T-helper 17 cell (primary cell): ENCODE measurements around the gene FGF1. TPM values are rescaled to one million over a fixed set of nuclear protein-coding genes. Genes with fewer than 3 reads are reported as not detected.

Source experiments
- ATAC-seq: fragments of 150-1000 bp; cut with Tn5 transposase; 2 replicates; pipeline ENCODE4 v1.10.0; 2021; ENCODE audit warnings: mild to moderate bottlenecking, moderate library complexity
- DNase-seq, 3 donors: peaks; one replicate each; pipeline versions ENCODE4 v3.0.0 to v3.0.0-alpha.2; 2020 to 2021
- H3K9me3 ChIP-seq: one replicate; pipeline ENCODE4 v1.7.0; 2013; ENCODE audit warnings: low read length, mild to moderate bottlenecking; ENCODE audit not compliant: control insufficient read depth, poor library complexity, severe bottlenecking
- H3K27ac Mint-ChIP-seq: one replicate; pipeline ENCODE4 v1.8.0; 2022; ENCODE audit warnings: mild to moderate bottlenecking, moderate library complexity, mixed read lengths
- H3K27me3 Mint-ChIP-seq: one replicate; pipeline ENCODE4 v1.8.0; 2022; ENCODE audit warnings: mixed read lengths
- H3K36me3 Mint-ChIP-seq: one replicate; pipeline ENCODE4 v1.8.0; 2022; ENCODE audit warnings: low read depth, mixed read lengths
- H3K4me1 Mint-ChIP-seq: one replicate; pipeline ENCODE4 v1.8.0; 2022; ENCODE audit warnings: mild to moderate bottlenecking, mixed read lengths
- H3K4me3 Mint-ChIP-seq: one replicate; pipeline ENCODE4 v1.8.0; 2022; ENCODE audit warnings: mild to moderate bottlenecking, moderate library complexity, mixed read lengths
- total RNA-seq, 4 donors: library from RNA in 2 of 4; stranded (reverse) in 2 of 4; gene quantifications; one replicate each; pipeline ENCODE4 v1.2.3 and lab custom pipeline; 2022 to 2026

FGF1 gene
- total RNA-seq, 2 donors from 2014 or later: not detected

DNA sequence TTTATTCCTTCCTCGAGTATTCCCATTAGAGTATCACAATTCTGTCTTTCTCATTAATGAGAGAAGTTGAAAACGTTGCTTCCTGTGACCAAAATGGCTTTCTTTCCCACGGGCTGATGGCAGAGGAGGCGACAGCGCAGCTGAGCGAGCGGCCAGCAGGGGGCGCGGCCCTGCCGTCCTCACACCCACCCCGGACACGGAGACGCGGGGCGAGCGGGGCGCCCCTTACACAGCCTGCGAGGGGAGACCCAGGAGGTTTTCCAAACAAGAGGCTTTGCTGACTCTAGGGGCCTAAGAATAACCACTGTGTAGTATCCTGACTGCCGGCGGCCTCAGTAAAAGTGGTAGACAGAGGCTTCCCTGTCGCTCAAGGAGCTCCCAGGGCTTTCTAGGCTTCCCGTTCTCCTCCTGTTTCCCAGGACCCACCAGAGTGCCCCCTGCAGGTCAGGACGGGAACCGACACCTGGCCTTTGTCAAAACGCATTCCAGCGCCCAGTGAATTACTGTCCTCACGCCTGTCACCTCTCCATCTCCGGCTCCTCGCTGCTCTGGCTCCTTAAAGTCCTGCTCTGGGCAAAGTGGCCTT is 27.3 kb upstream of the FGF1 start:
- ATAC-seq (peak; percentile 96), DNase-seq (peak; percentile 66 to 76 (median 74))
- no peaks in the 10 kb centered on the region for H3K9me3 ChIP-seq
- H3K36me3 Mint-ChIP-seq: no peaks in the 10 kb centered on the region
- H3K27me3 Mint-ChIP-seq: peaks cover 25% of the 10 kb centered on the region
- H3K4me1 Mint-ChIP-seq: peaks cover 5% of the 10 kb centered on the region
- H3K27ac Mint-ChIP-seq: peak overlapping the region; percentile 1
- peak overlapping the region; percentile 73 for H3K4me3 Mint-ChIP-seq

DNA sequence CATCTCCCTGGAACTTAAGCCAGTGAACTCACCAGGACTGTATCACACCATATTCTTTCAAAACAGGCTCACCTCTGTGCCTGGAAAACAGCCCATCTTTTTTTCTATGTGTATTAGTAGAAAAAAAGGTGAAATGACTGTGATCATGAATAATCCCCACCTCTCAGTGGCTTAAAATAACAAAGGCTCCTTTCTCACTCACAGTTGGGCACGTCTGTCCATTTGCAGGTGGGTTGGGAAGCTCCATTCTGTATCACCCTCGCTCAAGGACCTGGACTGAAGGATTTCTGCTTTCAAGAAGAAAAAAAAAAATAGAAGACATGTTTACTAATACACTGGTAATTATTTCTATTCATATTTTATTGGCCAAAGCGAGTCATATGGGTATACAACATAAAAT is 17.3 kb upstream of the FGF1 start:
- H3K9me3 ChIP-seq: no peaks in the 10 kb centered on the region
- H3K4me1 Mint-ChIP-seq: no peaks in the 10 kb centered on the region
- no peak for DNase-seq
- no peak overlapping the region for H3K4me3 Mint-ChIP-seq
- no peak for ATAC-seq
- no peaks in the 10 kb centered on the region for H3K36me3 Mint-ChIP-seq
- peaks cover 27% of the 10 kb centered on the region for H3K27me3 Mint-ChIP-seq
- no peak overlapping the region for H3K27ac Mint-ChIP-seq

DNA sequence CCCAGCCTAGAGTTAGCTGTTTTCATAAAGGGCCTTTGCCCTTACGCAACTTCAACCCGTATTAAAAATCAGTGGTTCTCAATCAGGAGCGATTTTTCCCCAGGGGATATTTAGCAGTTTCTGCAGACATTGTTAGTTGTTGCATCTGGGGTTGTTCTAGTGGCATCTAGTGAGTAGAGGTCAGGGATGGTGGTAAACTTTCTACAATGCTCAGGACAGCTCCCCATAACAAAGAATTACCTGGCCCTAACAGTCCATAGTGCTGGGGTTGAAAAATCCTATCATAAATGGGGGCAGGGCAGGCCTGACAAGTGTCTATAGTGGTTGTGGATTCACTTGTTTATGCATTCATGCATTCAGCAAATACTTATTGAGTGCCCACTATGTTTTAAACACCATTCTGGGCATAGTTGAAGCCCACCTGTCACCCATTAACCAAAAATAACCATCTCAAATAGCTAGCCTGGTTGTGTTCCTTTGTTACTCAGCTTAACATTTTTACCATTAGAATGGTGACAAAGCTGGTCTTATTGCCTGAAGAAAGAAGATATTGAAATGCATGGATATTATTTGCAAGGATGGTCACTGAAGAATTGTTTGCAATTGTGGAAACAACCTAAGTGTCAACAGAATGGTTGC is 15.9 kb upstream of the FGF1 start:
- H3K27ac Mint-ChIP-seq: no peak overlapping the region
- H3K9me3 ChIP-seq: no peaks in the 10 kb centered on the region
- no peaks in the 10 kb centered on the region for H3K4me1 Mint-ChIP-seq
- peaks cover 29% of the 10 kb centered on the region for H3K27me3 Mint-ChIP-seq
- ATAC-seq: no peak
- no peak overlapping the region for H3K4me3 Mint-ChIP-seq
- H3K36me3 Mint-ChIP-seq: no peaks in the 10 kb centered on the region
- no peak for DNase-seq

DNA sequence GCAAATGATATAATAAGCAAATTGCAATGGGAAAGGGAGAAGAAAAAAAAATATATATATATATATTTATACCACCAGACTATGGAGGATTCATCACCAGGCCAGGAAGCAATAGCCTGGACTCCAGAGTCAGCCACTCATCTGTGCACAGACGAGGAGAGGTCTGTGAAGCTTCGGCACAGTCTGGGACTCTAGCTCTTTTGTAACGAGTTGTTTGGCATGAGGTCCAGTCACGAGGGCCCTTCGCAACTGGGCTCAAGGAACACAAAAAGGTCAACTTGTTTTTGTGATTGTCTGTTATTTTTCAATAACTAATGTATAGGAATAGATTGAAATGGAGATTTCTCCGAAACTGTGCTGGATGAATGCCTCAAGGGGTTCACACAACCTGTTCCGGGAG is 14.7 kb upstream of the FGF1 start:
- no peaks in the 10 kb centered on the region for H3K9me3 ChIP-seq
- Mint-ChIP-seq H3K27me3 (peaks cover 27% of the 10 kb centered on the region), H3K4me1 (no peaks in the 10 kb centered on the region), H3K4me3 (no peak overlapping the region), H3K36me3 (peaks cover 2% of the 10 kb centered on the region), H3K27ac (no peak overlapping the region)
- no peak for DNase-seq
- ATAC-seq: no peak

DNA sequence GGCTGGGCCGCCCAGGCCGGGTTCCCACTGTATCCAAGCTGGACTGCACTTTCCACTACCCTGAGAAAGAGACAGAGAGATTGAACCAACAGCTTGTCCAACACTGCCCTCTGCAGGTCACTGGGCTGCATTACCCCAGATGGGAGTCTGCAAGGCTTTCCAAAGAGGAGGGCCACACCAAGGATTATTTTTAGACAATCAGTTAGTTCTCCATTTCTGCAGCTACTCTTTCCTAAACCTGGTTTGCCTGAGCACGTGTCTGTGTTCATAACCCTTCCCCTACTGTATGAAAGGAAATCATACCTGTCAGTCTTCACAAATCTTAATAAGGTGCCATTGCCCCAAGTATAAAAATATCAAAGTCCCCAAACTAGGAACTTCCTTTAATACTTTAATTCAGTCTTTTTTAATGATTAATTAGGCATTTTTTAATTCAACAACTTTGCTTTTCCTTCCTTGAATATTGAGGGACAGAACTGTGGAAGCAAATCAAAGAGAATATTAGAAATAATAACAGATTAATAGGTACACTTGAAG is 13.4 kb upstream of the FGF1 start:
- H3K36me3 Mint-ChIP-seq: peaks cover 2% of the 10 kb centered on the region
- H3K27me3 Mint-ChIP-seq: peaks cover 15% of the 10 kb centered on the region
- ATAC-seq (peak; percentile 94), DNase-seq (peak; percentile 49 to 77 (median 50))
- H3K4me3 Mint-ChIP-seq: no peak overlapping the region
- H3K4me1 Mint-ChIP-seq: no peaks in the 10 kb centered on the region
- H3K9me3 ChIP-seq: no peaks in the 10 kb centered on the region
- H3K27ac Mint-ChIP-seq: no peak overlapping the region

DNA sequence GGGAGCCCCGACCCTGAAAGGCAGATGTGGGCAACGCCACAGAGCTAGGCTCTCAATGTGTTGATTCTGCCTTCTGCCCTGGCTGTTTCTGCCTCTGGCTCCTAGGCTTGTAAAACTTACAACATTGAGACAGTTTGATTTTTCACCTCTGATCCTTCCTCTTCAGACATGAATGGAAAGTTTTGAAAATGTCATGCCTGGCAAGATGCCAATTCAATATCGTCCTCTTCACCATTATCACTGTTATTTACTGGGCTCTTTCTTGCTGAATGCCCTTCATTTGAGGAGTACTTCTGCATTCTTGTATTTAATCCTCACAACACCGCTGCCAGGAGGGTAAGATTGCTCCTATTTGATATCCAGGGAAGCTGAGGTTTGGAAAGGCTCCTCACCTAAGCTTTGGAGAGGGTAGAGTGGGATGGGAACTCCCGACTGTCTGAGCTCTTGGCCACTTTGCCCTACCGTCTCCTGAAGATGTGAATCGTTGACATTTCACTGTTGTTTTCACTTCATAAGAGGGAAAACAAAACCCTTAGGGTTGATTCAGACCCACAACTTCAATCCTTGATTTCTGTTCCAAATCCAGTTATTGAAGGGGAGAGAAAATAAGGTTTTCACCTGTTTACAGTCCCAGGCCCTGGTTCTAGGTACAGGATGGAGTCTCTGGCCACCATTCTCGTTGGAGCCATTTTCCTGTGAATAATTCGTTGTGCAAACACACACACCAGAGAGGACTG is 12.7 kb upstream of the FGF1 start:
- H3K36me3 Mint-ChIP-seq: peaks cover 2% of the 10 kb centered on the region
- H3K27me3 Mint-ChIP-seq: peaks cover 15% of the 10 kb centered on the region
- no peaks in the 10 kb centered on the region for H3K9me3 ChIP-seq
- DNase-seq: no peak
- H3K4me3 Mint-ChIP-seq: no peak overlapping the region
- no peaks in the 10 kb centered on the region for H3K4me1 Mint-ChIP-seq
- ATAC-seq: no peak
- H3K27ac Mint-ChIP-seq: no peak overlapping the region

DNA sequence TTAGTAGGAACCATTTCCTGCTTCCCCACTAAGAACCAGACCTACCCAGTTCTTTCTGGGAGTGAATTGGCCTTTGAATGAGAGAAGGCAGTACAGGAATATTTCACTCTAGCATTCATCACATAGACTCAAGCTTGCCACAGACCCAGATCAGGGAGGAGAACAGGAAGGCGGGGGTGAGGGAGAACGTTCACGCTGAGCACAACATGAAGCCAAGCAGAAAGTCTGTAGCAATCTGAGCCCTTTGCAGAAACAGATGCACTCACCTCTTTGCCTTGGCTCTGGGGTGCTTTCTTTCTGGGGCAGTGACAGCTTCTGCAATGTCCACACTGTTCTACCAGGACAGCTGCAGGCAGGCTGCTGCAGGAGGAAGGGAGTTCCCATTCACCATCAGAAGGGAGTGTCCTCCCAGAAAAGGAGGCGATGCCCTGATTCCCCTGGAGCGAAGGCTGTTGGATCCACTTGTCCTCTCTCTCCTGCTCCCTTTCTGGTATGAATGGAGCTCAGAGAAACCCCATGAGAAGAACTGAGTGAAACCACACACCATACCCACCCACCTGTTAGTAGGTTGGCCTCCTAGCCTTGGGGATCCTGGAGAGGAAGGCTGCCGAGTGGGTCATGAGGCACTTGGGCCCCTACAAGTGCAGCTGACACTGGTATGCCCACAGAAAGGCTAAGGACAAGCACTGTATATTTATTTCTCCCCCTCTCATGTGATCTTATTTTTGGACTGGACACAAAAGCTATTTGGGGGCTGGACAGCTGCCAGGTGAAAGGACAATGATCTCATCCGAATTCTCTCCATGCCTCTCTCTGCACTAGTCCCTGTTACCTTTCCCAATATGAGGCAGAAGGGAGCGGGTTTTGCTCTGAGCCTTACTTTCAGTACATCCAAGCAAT is 11.7 kb upstream of the FGF1 start:
- no peak for DNase-seq
- Mint-ChIP-seq H3K27ac (no peak overlapping the region), H3K4me1 (no peaks in the 10 kb centered on the region), H3K27me3 (peaks cover 15% of the 10 kb centered on the region), H3K4me3 (no peak overlapping the region), H3K36me3 (peaks cover 2% of the 10 kb centered on the region)
- H3K9me3 ChIP-seq: no peaks in the 10 kb centered on the region
- ATAC-seq: no peak

DNA sequence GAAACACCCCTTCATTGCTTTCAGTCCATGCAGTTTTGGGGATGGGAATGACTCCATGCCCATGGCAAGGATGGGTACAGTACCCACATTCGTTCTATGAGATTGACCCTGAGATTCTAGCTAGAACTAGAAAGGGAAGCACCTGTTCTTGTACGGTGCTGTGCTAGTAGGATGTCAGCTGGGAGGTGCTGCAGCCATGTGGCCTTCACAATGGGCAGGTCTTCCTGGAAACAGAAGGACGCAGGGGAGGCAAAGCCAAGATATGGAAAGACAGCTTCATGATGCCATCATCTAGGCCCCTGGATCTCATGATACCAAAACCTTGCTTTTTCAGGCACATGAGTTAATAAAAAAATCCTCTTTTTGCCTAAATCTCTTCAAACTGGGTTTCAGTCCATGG is 10.5 kb upstream of the FGF1 start:
- Mint-ChIP-seq H3K27ac (no peak overlapping the region), H3K36me3 (peaks cover 2% of the 10 kb centered on the region), H3K4me3 (no peak overlapping the region), H3K27me3 (peaks cover 15% of the 10 kb centered on the region), H3K4me1 (no peaks in the 10 kb centered on the region)
- ATAC-seq (no peak), DNase-seq (no peak)
- no peaks in the 10 kb centered on the region for H3K9me3 ChIP-seq

DNA sequence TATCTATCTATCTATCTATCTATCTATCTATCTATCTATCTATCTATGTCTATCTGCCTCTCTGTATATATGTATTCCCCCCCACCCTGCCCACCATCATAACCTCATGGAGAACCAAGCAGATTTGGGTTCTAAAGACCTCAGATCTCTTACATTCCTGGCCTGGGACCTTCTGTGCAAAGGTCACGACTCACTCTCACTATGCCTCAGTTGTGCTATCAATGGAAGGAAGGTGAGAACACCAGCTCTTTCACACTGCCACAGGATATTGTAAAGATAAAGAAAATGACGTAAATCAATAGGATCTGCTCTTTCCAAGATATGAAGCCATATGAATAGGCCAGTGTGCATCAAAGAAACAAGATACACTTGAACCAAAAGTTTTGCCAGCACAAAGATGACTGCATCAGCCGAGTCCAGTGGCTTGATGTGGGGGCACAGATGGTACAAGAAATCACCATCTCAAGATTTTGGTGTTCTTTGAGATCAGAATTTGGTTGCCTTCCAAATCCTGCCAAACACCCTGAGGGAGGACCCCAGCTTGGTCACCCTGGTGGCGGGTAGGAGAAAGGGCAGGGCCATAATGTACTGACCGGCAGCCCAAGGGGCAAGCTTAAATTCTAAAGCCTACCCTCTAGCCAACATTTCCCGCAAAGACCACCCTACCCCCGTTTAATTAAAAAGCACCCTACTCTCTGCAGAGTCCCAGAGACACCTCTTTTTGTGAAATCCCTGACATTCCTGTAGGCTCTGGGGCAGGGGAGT is 8.4 kb upstream of the FGF1 start:
- H3K9me3 ChIP-seq: no peaks in the 10 kb centered on the region
- Mint-ChIP-seq H3K4me1 (no peaks in the 10 kb centered on the region), H3K27me3 (peaks cover 25% of the 10 kb centered on the region), H3K36me3 (peaks cover 2% of the 10 kb centered on the region), H3K4me3 (no peak overlapping the region), H3K27ac (no peak overlapping the region)
- DNase-seq (no peak), ATAC-seq (no peak)

DNA sequence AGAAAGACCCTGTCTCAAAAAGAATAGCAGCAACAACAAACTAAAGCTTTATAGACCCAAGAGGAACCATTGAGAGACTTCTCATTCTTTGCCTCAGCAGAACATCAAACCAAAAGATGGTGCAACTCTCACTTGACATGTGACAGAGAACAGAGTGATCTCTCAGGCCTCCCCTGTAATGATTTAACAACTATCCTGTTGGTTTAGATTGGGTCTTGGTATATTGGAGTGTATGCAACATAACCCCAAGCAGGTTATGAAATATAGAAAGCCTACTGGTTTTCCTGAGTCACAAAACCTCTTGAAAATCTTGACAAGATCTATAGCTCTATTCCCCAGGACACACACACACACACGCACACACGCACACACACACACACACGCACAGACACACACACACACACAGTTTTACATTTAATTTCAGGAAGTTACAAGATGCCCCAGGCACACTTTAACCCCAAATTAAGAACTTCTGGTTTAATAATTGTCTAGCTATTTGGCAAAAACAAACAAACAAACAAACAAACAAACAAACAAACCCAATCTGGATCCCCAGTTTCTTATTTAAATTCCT is 6.5 kb upstream of the FGF1 start:
- H3K9me3 ChIP-seq: no peaks in the 10 kb centered on the region
- H3K27ac Mint-ChIP-seq: no peak overlapping the region
- H3K27me3 Mint-ChIP-seq: peaks cover 26% of the 10 kb centered on the region
- H3K36me3 Mint-ChIP-seq: peaks cover 2% of the 10 kb centered on the region
- DNase-seq (no peak), ATAC-seq (no peak)
- H3K4me3 Mint-ChIP-seq: no peak overlapping the region
- no peaks in the 10 kb centered on the region for H3K4me1 Mint-ChIP-seq

DNA sequence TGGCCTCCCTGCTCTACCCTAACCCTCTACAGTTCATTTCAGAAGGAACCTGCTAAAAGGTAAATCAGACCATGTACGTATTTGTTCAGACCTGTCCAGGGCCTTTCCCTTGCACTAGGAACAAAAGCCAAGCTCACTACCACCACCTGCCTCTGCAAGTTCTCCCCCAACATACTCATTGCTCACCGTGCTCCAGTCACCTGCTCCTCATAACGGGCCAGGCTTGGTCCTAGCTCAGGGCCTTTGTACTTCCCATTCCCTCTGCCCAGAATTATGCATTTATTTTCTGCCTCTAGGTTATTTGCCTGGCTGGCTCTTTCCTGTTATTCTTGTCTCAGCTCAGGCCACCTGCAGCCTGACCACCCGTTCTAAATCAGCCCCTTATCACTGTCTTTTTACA is 4.8 kb upstream of the FGF1 start:
- H3K4me1 Mint-ChIP-seq: no peaks in the 10 kb centered on the region
- no peak for ATAC-seq
- no peaks in the 10 kb centered on the region for H3K9me3 ChIP-seq
- no peak overlapping the region for H3K4me3 Mint-ChIP-seq
- DNase-seq: no peak
- H3K27ac Mint-ChIP-seq: no peak overlapping the region
- peaks cover 32% of the 10 kb centered on the region for H3K27me3 Mint-ChIP-seq
- H3K36me3 Mint-ChIP-seq: peaks cover under 1% of the 10 kb centered on the region

DNA sequence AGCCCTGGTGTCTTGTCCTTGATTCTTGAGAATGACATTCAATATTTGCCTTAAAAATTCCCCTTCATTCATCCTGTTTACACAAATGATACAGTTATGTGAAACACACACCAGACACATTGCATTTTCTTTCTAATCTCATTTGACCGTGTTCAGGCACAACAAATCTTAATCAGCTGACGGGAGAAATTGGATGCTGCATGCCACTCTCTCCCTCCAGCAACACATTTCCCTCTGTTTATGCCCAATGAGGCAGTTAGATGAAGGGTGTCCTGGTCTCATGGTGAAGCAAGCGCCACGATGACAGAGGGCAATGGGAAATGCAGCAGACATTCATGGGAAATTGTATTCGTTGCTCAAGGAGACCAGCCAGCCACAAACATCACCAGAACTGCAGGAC is 3.2 kb upstream of the FGF1 start:
- Mint-ChIP-seq H3K4me3 (no peak overlapping the region), H3K36me3 (no peaks in the 10 kb centered on the region), H3K4me1 (no peaks in the 10 kb centered on the region), H3K27me3 (peaks cover 32% of the 10 kb centered on the region), H3K27ac (no peak overlapping the region)
- no peak for ATAC-seq
- no peaks in the 10 kb centered on the region for H3K9me3 ChIP-seq
- no peak for DNase-seq
